ENCODE data around the gene STXBP5L.

- TF ChIP-seq CTCF (IDR thresholded peaks at IDR 0.05; ENCODE audit: low read depth, low read length), result no peak
- no peak for TF ChIP-seq EZH2phosphoT487 (IDR thresholded peaks at IDR 0.05; ENCODE audit: low read depth)
These were observed 23.6 kb downstream of the STXBP5L start for GRCh38 chr3:120931593-120931992.

Measured in OCI-LY3 (cell line).